Stimulated activated CD4-positive, alpha-beta T cell treated with anti-CD3 and anti-CD28 coated beads, Interleukin-4, amount 100 ng/mL, for 24 hours (primary cell): ENCODE results near the gene FST.

Source experiments
- DNase-seq: peaks from one replicate; pipeline ENCODE4 v3.0.0-alpha.2; 2020

FST gene, protein sequence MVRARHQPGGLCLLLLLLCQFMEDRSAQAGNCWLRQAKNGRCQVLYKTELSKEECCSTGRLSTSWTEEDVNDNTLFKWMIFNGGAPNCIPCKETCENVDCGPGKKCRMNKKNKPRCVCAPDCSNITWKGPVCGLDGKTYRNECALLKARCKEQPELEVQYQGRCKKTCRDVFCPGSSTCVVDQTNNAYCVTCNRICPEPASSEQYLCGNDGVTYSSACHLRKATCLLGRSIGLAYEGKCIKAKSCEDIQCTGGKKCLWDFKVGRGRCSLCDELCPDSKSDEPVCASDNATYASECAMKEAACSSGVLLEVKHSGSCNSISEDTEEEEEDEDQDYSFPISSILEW

DNA sequence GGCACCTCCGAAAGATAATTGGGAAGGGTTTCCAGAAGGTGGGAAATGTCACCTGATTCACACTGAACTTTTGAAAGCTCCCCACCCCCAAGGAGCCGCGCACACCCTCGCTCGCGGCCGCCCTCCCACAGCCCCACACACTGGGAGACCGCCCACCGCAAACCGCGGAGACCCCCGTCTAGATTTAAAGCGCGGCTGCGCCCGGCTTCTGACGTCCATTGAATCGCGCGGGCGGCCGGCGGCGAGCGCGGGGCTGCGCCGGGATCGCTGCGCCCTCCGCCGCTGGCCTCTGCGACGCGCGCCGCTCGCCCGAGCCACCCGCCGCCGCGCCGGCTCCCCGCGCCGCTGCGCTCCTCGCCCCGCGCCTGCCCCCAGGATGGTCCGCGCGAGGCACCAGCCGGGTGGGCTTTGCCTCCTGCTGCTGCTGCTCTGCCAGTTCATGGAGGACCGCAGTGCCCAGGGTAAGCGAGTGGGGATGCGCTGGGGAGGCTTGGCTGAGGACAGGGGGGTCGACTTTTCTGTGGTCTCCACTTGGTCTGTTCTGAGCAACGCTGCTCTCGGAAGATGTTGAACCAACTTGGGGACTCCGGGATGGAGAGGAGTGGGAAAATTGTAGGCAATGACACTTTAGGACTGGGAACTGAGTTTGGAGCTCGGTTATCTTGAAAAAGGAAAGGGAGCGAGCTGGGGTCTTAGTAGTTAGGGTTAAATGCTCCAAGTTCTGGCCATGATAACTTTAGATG, at the start of gene FST:
Gene FST (plus strand): TSS at position 214 of the 743 bp plus-strand sequence. CDS start 163 bp downstream, at position 377.
- DNase-seq = no peak

DNA sequence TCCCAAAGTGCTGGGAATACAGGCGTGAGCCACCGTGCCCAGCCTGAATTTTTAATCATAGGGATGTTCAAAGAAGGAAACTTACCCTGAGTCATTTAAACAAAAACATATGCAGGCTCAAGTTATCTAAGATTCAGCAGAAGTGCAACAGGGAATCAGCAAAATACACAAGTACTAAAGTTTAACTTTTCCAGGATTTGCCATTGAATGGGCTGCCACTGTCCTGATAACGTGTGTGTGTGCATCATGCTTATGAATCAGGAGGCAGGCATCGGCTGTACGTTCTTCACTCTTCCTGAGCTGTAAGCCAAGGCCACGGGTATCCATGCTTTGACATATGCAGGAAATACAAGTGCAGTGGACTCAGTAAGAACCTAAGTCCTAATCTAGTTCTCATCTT, 48.8 kb upstream of the FST start:
- no peak for DNase-seq

DNA sequence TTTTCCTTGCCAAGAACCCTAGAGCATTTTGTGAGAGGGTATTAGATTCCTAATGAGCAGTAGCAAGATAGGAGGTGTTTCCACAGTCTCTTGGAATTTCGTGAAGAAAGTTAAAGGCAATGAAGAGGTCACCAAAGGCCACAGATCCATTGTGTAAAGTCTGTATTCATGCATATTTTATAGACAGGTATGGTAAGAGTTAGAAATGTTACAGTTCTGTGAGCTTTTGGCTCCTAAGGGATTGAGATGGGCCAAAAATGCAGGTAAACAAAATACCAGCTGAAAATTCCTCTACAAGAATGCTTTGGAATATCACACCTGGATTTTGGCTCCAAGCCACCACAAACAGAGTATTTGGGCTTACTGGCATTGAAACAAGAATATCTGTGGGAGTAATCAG, 47.4 kb upstream of the FST start:
- DNase-seq = no peak

DNA sequence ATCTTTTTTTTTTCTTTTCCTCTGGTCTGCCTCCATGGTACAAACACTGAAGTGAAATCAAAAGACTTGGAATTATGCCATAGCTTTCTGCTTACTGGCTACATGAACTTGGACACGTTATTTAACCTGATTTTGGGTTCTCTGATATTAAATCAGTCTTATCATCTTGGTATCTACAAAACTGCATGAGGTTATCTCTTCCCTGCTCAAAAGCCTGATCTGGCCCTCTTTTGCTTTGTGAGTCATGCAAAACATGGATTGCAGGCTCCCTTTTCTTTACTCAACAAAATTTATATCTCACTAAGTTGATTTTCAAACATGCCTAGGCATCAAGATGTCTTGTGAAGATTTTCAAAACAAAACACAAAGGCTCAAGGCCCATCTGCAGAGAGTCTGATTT, 45.9 kb upstream of the FST start:
- DNase-seq = no peak

DNA sequence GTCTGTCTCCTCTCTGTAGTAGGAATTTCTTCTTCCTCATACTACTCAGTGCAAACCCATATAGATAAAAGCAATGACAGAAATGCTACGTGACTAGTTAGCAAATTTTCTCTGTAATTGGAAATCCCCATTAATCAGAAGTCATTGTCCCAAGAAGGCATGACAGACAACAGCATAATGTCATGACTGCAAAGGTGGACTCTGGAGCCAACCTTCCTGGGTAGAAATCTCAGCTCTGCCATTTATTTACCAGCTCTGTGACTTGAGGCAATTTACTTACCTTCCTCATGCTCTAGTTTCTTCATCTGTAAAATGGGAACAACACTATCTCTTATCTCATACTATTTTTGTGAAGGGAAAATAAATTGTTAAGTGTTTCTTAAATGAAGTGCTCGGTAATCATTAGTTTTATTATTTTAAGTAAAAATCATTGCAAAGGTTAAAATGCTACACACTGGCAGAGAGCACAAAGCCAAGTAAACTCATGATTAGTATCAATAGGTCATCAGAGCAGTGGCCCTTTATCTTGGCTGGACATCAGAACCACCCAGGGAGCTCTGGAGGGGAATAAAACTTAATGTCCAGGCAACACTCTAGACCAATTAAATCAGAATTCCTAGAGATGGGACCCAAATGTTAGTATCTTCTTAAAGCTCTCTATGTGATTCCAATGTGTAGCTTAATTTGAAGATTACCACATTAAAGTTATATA, 43.8 kb upstream of the FST start:
- no peak for DNase-seq

DNA sequence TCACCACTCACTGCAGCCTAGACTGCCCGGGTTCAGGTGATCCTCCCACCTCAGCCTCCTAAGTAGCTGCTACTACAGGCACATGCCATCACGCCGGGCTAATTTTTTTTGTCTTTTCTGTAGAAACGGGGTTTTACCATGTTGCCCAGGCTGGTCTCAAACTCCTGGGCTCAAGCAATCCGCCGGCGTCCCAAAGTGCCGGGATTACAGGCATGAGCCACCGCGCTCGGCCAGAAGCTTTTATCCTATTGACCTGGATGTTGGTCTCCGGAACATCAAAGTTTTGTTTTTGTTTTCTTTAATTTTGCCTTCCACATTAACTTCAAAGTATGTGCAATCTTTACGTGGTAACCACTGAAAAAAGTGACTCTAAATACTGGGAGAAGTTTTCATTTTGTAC, 42.4 kb upstream of the FST start:
- no peak for DNase-seq

DNA sequence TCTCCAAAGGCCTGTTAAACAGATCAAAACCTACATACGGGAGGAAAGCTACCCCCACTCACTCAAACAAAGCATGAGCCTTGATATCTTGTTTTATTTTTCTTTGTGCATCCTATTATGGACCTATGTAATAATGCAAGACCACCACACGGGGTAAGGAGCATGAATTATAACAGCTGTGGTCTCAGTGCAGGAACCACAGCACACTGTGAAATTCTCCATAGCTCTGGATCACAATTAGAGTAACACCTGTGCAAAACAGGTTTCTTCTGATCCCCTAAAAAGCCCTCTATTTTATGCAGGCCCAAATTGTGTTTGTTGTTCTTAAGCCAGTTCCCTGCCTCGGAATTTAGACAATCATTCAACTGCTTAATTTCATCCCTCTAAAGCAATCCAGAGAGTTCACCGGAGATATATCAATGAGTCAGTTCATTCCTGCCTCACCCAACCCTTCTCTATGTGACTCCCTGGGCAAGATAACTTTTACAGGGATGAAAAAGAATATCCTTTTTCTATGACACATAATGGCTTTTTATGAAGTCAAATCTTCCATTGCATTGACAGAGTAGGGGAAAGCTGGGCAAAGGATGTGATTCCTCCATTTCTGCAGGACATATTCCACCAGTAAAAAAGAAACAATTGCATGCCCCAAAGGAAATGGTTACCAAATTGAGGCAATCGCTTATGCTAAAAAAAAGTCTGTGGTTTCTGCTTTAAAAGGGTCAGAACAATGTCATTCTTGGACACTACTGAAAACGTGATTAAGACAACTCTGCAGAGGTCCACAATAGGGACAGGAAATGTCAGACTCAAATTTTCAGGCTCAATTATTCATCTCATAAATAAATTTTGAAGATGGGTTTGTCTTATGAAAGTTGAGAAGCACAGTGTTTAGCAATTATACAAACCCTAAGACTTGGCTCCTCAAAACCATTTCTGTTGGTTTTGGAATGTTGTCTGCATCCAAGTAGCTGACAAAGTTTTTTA, 41.6 kb upstream of the FST start:
- DNase-seq = no peak

DNA sequence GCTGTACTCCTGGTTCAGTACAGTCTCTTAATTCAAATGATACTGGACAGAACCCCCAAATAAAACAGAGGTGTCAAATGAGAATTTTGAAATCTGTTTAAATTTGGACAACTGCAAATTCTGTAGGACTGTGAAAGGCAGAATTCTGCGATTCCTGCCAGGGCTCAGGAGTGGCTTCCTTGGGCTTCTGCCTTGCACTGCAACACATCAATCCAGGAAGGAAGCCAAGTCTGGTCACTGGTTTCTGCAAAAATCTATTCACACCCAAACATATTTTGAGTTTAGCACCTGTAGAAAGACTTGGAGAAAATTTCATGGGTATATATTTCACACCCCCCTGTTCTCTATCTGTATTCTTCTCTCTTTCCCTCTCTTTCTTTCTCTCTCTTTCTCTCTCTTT, 37.5 kb upstream of the FST start:
- no peak for DNase-seq

DNA sequence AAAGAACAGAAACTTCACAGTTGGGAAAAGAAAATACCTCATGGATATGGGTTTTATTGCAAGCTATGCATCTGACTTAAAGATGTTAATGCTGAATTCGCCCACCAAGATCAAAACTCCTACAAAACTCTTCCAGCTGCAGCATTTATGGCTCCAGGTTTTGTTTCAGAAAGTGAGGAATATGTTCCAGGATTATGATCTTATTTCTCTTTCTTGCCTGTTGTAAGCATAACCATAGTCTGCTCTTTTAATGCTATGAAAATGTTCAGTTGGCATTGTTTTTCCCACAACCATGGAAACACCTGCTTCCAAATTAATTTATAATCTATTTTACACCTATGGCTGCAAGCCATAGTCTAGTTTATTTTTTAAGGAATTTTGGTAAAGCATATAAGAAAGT, 34.9 kb upstream of the FST start:
- no peak for DNase-seq

DNA sequence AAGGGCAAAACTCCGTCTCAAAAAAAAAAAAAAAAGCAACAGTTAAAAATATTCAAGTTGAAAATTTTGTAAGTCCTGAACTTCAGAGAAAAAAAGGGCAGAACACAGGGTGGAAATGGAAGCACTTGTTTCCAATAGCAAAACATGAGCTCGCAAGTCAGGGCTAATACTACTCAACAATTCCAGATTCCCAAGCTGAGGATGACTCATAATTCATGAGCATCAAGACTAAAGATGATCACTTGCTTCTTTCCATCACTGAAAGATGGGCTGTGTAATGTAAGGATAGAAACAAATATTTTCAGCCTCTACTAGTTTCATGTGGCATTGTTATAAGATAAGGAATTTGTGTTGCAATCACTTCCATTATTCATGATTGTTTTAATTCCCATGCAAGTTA, 33.5 kb upstream of the FST start:
- no peak for DNase-seq

DNA sequence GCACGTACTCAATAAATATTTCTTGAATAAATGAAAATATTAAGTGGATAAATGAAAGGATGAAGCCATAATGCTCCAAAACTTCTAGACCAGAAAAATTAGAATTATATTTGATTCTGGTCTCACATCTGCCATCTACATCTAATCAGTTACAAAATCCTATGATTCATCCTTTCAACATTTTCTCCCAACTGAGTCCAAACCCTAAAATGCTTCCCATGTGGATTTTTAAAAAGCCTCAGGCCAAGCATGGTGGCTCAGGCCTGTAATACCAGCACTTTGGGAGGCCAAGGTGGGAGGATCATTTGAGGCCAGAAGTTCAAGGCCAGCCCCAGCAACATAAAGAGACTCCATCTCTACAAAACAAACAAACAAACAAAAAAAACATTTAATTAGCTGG, 31.6 kb upstream of the FST start:
- no peak for DNase-seq

DNA sequence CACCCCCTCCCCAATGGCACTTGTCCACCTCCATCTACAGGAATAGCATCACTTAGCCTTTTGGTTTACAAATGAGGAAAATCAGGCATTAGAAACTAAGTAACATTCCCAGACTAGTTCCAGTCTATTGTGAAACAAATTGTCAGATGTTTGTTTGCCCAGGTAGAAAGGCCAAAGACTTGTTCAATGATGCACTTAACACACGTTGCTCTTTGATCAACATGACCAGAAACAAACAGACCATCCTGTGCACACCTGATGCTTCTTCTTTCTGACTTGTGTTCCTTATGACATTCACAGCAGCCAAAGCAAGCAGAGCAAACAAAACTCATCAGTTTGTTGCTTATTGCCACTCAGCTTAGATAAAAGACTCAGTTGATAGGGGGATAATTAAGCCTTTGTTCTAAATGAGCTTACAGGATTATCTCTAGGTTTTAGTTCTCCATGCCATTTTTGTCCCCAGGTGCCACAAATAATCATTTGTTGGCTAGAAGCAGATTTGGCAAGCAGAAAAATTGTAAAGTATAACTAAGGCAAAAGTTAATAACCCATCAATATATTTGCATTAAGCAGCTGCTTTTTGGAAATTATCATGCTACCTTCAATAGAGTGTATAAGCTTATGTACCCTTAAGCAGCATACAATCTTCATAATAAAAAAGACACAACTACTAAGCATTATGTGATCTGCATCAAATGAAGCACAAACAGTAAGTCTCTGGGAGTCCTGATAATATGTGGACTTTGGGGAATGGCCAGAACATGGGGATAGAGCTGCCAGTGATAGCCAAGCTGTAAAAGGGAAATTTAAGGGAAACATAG, 26.3 kb upstream of the FST start:
- no peak for DNase-seq

DNA sequence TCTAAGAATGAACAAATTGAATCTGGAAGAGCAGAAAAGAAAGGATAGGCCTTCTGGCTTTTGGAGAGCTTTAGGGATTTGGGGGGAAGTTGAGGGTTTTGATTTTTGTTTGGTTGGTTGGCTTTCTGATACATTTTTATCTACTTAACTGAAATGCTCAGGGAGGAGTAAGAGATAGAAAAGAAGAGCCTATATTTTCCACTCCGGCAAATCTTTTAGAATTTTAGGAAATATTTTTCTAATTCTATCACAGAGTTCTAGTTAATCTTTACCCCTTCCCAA, 25.8 kb upstream of the FST start:
- no peak for DNase-seq

DNA sequence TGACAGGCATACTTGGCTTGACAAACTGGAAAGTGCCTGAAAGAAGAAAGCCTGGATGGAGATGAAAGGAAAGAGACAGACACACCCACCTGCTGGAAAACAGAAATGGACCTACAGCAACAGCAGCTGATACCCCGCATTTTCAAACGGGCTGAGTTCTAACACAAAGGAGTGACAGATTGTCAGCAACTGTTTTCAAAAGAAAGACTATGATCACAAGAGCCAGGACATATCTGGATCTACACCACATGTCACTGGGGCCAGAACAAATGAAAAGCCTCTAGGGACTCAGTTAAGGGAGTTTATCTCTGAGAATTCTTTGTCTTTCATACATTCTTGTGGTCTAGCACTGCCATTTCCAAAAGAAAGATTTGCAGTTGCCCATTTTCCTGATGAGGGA, 24.1 kb upstream of the FST start:
- no peak for DNase-seq

DNA sequence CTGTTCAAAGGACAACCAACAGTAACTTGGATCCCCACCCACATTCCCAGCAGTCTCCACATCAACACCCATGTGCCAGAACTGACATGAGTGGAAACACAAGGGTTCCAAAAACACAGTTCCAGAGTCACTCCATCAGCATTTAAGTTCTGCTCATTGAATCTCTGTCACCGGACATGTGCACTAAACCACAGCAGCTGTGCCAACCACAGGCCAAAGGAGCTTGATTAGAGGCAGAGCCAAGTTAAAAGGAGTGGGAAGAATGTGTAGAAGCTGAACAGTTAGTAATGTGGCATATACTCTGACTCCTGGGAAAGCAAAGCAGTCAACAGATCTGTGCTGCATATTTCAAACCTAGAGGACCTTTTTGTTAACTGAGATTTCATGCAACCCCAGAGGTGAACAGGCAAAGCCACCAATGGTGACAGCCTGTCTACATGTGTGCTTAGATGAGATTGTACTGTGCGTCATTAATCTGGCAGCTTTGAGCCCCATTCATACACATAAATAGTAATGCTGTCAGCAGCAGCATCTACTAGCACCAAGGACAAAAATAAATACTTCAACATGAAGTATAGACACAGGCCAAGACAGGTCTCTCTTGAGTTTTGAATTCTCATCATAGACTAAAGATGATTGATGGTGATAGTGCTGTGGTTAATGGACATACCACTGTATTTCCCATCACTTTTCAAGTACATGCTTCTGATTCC, 16.4 kb upstream of the FST start:
- no peak for DNase-seq

DNA sequence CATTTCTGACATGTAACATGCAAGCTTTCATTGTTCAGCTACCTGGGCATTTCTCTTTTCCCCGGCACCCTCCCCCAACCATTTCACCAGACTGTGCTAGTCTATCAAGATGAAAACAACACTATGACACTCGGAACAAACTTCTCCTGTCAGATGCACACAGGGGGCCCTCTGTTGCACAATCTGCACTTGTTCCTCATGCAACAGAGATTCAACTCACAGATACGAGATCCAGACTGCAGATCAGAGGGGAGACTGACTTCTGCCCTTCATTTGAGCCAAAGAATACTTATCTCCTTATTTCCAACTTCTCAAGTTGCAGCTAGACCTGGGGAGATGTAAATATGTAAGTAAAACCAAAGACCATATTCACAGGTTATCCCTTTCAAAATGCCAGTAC, 15.7 kb upstream of the FST start:
- DNase-seq = no peak

DNA sequence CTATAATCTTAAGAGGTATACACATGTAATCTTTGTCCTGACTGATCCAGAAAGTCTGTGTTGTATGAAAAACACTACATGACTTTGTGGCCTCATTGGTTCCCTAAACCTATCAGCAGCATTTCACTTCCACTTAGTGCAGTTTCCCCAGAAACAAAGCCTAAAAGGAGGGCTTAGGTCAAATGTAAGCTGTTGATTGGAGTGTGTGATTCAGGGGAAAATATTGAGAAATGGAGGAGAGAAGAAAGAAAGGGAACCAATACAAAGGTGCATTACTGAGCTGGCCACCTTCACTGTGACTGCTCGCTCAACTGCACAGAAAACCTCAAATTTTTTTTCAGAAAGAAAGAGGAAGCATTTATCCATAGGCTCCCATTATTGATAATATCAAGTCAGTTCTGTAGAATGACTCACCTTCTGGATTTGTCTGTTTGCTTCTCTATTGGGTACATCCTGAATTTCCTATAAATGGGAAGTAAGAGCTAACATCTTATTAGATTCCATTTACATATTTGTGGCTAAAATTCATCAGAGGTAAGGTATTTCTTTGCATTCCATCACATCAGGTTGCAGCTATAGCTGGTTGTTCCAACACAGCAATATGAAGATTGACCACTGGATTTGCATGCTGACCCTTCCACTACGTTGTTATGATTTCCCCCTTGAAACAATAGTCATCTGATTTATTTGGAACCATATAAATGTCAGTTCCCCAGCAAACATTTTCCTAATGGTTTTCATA, 10.3 kb upstream of the FST start:
- DNase-seq = no peak

DNA sequence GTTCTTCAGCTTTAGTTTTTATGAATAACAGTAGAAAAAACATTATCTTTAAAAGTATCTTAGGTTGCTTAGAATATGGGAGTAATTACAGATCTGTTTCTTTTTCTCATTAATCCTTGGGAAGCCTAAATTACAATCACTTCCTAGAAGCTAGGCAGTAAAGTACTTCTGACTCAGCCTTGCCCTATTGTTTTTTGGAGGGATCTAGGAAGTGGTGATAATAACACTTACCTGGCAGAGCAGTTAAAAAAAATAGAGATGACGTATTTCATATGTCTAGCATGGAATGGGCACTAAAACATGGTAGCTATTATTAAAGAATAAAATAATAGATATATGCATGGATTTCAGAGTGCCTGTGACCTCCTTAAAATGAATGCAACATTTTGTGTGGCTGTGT, 8.2 kb upstream of the FST start:
- DNase-seq = no peak

DNA sequence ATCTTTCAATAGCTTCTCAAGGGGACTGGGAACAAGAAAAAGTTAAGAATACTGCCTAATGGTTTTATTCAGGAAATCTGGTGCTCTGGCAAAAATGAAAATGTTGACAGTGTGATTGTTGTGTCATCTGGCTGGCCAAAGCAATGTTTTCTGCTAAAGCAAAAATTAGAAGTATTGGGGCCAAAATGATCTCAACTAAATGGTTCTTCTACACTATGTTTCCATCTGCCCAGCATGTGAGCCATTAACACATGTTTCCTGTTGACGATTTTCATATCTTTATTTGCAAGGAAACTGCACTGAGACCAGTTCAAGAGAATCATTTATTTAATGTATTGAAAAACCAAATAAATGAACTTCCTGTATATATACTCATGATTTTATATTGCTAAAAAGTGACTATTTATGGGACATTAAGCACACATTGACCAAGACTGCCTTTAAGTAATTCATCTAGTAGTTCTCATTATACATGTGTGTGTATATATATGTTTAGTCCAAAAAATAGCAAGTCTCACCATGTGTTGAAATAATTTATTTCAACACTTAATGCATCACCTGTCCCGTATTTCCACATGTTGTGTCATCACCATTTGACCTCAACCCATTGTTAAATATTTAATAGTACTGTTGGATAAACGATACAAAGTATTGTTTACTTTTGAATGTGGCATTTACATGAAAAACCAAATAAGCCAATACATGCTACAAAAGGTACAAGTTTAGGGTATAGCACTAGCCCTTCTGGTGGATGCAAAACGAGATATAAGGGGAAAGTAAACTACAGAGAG, 7.5 kb upstream of the FST start:
- DNase-seq = no peak

DNA sequence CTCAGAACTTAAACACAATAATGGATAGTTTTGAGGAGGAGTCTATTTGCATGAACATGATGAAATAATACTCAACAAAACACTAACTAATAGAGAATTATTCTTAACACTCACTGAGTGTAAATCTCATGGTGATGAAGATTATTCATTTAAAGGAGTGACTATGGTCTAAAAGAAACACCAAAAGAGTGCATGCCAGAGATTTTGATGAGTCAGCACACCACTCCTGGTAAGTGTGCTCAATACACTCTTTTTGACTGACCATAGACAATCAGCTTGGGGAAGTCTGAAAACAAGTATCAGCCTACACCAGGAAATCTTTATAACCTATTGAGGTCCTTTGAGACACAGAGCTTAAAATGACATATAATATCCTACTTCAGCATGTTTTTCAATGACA, 6.8 kb upstream of the FST start:
- no peak for DNase-seq
